GM12878 (cell line): Measurements from ENCODE around the gene ZNF385A. TPM values are rescaled to one million over a fixed set of nuclear protein-coding genes. Genes with fewer than 3 reads are reported as not detected.

ENCODE experiments used
- ATF3 ChIP-seq: IDR thresholded peaks from 2 replicates; pipeline ENCODE4 v1.6.1; 2011; ENCODE audit warnings: low read depth, mild to moderate bottlenecking, low read length, moderate library complexity, borderline replicate concordance; ENCODE audit errors: extremely low read depth
- IKZF1 ChIP-seq: fragments of 450-650 bp; conservative IDR thresholded peaks from 2 replicates; pipeline ENCODE4 v1.6.1; 2017; ENCODE audit warnings: antibody characterized with exemption, mild to moderate bottlenecking
- KLF5 ChIP-seq: fragments of 450-650 bp; IDR thresholded peaks from 2 replicates; pipeline ENCODE4 v1.6.1; 2014; ENCODE audit warnings: mild to moderate bottlenecking; ENCODE audit not compliant: partially characterized antibody
- PML ChIP-seq: IDR thresholded peaks from 2 replicates; pipeline ENCODE4 v1.6.1; 2012; ENCODE audit warnings: low read length, inconsistent platforms
- RCOR1 ChIP-seq: conservative IDR thresholded peaks from 2 replicates; pipeline ENCODE4 v1.6.1; 2012; ENCODE audit warnings: low read depth, low read length, improper control_type of control experiment
- SMAD1 ChIP-seq: fragments of 450-650 bp; IDR thresholded peaks from 2 replicates; pipeline ENCODE4 v1.6.1; 2018; ENCODE audit warnings: mild to moderate bottlenecking, low read depth; ENCODE audit not compliant: partially characterized antibody
- ZBTB40 ChIP-seq: fragments of 450-650 bp; IDR thresholded peaks from 2 replicates; pipeline ENCODE4 v1.6.1; 2016; ENCODE audit warnings: mild to moderate bottlenecking, moderate library complexity, borderline replicate concordance
- ZNF217 ChIP-seq: fragments of 450-650 bp; IDR thresholded peaks from 2 replicates; pipeline ENCODE4 v1.6.1; 2017; ENCODE audit warnings: antibody characterized with exemption, mild to moderate bottlenecking
- ZNF592 ChIP-seq: fragments of 450-650 bp; IDR thresholded peaks from 2 replicates; pipeline ENCODE4 v1.6.1; 2017; ENCODE audit warnings: mild to moderate bottlenecking, moderate library complexity
- polyA plus RNA-seq, 11 experiments: library from polyadenylated mRNA; depleted of rRNA in 4 of 11; unstranded in 6 of 11; stranded (reverse) in 5 of 11; fragments of >200 nt; fragmentation: Nextera tagmentation in 4 of 11; fragmentation: Illumina TruSeq in 1 of 11; extraction: Ambion mirVana in 4 of 11; extraction: Trizol in 1 of 11; gene quantifications; 1 replicate in 1 of 11; 2 replicates in 10 of 11; pipeline versions ENCODE4 v1.2.1 to v1.2.3, GENCODE V29; 2011 to 2016; ENCODE audit warnings: inconsistent platforms in 2 of 11, missing spikeins in 2 of 11, low read depth in 1 of 11
- total RNA-seq, 4 experiments: library from RNA; depleted of rRNA in 3 of 4; stranded (reverse); fragments of >200 nt in 3 of 4; fragmentation: Illumina TruSeq in 1 of 4; extraction: Trizol in 1 of 4; gene quantifications; 2 replicates each; pipeline versions ENCODE4 v1.2.1 to v1.2.3, GENCODE V29; 2013 to 2021
- TF ChIP-seq, protein P1 (sequence below): fragments of 450-650 bp; formaldehyde crosslinking; IDR thresholded peaks from 2 replicates; pipeline ENCODE4 v1.5.0; 2022; ENCODE audit warnings: mild to moderate bottlenecking, missing genetic modification characterization
- TF ChIP-seq, protein P2 (sequence below): fragments of 450-650 bp; IDR thresholded peaks from 2 replicates; pipeline ENCODE4 v1.6.1; 2016; ENCODE audit warnings: mild to moderate bottlenecking
- TF ChIP-seq, protein P3 (sequence below): IDR thresholded peaks from 2 replicates; pipeline ENCODE4 v1.6.1; 2012; ENCODE audit warnings: mild to moderate bottlenecking, low read depth, low read length

Gene ZNF385A
- total and polyA plus RNA-seq, 10 of the 15 experiments (the other 5 are each of a cell fraction or from before 2014, with no cell fraction given) = 0.26 to 26.1 (median 4.9) TPM

DNA sequence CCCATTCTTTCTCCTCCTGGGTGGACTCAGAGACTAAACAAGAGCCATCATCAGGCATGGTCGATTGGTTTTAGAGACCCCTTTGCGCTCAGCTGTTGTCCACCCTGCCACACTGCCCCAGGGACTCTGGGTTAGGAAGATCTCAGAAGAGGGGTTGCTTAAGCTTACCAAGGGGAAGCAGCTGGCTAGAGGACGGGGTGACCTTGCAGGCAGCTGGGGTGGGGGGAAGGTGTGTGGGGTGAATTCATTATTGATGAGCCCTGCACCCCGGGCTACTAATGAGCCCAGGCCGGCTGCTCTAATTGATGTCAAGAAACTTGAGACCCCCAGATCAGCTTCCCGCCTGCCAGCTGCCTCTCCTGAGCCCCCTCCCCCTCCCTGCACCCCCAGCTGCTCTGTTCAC lies 8.7 kb upstream of the ZNF385A start (continued):
- TF ChIP-seq, protein P1, sequence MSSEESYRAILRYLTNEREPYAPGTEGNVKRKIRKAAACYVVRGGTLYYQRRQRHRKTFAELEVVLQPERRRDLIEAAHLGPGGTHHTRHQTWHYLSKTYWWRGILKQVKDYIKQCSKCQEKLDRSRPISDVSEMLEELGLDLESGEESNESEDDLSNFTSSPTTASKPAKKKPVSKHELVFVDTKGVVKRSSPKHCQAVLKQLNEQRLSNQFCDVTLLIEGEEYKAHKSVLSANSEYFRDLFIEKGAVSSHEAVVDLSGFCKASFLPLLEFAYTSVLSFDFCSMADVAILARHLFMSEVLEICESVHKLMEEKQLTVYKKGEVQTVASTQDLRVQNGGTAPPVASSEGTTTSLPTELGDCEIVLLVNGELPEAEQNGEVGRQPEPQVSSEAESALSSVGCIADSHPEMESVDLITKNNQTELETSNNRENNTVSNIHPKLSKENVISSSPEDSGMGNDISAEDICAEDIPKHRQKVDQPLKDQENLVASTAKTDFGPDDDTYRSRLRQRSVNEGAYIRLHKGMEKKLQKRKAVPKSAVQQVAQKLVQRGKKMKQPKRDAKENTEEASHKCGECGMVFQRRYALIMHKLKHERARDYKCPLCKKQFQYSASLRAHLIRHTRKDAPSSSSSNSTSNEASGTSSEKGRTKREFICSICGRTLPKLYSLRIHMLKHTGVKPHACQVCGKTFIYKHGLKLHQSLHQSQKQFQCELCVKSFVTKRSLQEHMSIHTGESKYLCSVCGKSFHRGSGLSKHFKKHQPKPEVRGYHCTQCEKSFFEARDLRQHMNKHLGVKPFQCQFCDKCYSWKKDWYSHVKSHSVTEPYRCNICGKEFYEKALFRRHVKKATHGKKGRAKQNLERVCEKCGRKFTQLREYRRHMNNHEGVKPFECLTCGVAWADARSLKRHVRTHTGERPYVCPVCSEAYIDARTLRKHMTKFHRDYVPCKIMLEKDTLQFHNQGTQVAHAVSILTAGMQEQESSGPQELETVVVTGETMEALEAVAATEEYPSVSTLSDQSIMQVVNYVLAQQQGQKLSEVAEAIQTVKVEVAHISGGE (CRISPR knock-in tag) = no peak
- TF ChIP-seq ZNF217 = no peak
- no peak for TF ChIP-seq SMAD1
- TF ChIP-seq, protein P2, sequence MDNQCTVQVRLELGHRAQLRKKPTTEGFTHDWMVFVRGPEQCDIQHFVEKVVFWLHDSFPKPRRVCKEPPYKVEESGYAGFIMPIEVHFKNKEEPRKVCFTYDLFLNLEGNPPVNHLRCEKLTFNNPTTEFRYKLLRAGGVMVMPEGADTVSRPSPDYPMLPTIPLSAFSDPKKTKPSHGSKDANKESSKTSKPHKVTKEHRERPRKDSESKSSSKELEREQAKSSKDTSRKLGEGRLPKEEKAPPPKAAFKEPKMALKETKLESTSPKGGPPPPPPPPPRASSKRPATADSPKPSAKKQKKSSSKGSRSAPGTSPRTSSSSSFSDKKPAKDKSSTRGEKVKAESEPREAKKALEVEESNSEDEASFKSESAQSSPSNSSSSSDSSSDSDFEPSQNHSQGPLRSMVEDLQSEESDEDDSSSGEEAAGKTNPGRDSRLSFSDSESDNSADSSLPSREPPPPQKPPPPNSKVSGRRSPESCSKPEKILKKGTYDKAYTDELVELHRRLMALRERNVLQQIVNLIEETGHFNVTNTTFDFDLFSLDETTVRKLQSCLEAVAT = no peak
- no peak for TF ChIP-seq ATF3
- no peak for TF ChIP-seq ZNF592
- no peak for TF ChIP-seq PML
- no peak for TF ChIP-seq RCOR1
- TF ChIP-seq, protein P3, sequence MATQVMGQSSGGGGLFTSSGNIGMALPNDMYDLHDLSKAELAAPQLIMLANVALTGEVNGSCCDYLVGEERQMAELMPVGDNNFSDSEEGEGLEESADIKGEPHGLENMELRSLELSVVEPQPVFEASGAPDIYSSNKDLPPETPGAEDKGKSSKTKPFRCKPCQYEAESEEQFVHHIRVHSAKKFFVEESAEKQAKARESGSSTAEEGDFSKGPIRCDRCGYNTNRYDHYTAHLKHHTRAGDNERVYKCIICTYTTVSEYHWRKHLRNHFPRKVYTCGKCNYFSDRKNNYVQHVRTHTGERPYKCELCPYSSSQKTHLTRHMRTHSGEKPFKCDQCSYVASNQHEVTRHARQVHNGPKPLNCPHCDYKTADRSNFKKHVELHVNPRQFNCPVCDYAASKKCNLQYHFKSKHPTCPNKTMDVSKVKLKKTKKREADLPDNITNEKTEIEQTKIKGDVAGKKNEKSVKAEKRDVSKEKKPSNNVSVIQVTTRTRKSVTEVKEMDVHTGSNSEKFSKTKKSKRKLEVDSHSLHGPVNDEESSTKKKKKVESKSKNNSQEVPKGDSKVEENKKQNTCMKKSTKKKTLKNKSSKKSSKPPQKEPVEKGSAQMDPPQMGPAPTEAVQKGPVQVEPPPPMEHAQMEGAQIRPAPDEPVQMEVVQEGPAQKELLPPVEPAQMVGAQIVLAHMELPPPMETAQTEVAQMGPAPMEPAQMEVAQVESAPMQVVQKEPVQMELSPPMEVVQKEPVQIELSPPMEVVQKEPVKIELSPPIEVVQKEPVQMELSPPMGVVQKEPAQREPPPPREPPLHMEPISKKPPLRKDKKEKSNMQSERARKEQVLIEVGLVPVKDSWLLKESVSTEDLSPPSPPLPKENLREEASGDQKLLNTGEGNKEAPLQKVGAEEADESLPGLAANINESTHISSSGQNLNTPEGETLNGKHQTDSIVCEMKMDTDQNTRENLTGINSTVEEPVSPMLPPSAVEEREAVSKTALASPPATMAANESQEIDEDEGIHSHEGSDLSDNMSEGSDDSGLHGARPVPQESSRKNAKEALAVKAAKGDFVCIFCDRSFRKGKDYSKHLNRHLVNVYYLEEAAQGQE = no peak
- TF ChIP-seq ZBTB40 = no peak
- TF ChIP-seq KLF5 = no peak
- no peak for TF ChIP-seq IKZF1
